OCI-LY3 (cell line): Measurements from ENCODE around the gene PCSK6.
"Not testable (repeated sequence)": the region's sequence is repeated elsewhere in the genome, so short reads cannot be mapped to it uniquely, and the experiment has no call there.

Experiments
- H2AFZ ChIP-seq: fragments of 200-600, 300-600 bp; shearing (Covaris generic); 2 replicates; pipeline ENCODE4 v1.6.0; 2014; ENCODE audit warnings: antibody characterized with exemption, low read depth, low read length
- H3K27ac ChIP-seq: fragments of 200-600, 300-600 bp; sonication (generic); 2 replicates; pipeline ENCODE4 v1.5.1; 2014; ENCODE audit warnings: mild to moderate bottlenecking, low read length, moderate library complexity, mixed read lengths
- H3K27me3 ChIP-seq: fragments of 200-600, 300-600 bp; sonication (generic); 2 replicates; pipeline ENCODE4 v1.6.1; 2014; ENCODE audit warnings: low read depth, low read length, mixed read lengths
- H3K36me3 ChIP-seq: fragments of 200-600, 300-600 bp; sonication (generic); replicated peaks from 2 replicates; pipeline ENCODE3; 2014; ENCODE audit warnings: low read depth, low read length, mixed read lengths
- H3K4me1 ChIP-seq: fragments of 300-600, 200-600 bp; sonication (generic); 2 replicates; pipeline ENCODE4 v1.6.1; 2014; ENCODE audit warnings: low read length, mixed read lengths
- H3K4me2 ChIP-seq: fragments of 200-600, 300-600 bp; sonication (generic); 2 replicates; pipeline ENCODE4 v1.6.1; 2014; ENCODE audit warnings: low read length, mixed read lengths
- H3K4me3 ChIP-seq: fragments of 300-600, 200-600 bp; sonication (generic); 2 replicates; pipeline ENCODE4 v1.5.1; 2014; ENCODE audit warnings: antibody characterized with exemption, mild to moderate bottlenecking, low read length, moderate library complexity
- H3K79me2 ChIP-seq: fragments of 300-600, 200-600 bp; shearing (Covaris generic); 2 replicates; pipeline ENCODE4 v1.6.1; 2014; ENCODE audit warnings: mild to moderate bottlenecking, low read length, mixed read lengths
- H3K9ac ChIP-seq: fragments of 300-600, 200-600 bp; shearing (Covaris generic); 2 replicates; pipeline ENCODE4 v1.6.0; 2014; ENCODE audit warnings: mild to moderate bottlenecking, low read length, moderate library complexity
- H3K9me3 ChIP-seq: fragments of 200-600, 300-600 bp; shearing (Covaris generic); 2 replicates; pipeline ENCODE4 v1.6.1; 2014; ENCODE audit warnings: low read length, mixed read lengths; ENCODE audit not compliant: insufficient read depth
- H4K20me1 ChIP-seq: fragments of 200-600, 300-600 bp; sonication (generic); 2 replicates; pipeline ENCODE4 v1.6.1; 2016; ENCODE audit warnings: low read length, mixed read lengths; ENCODE audit not compliant: insufficient read depth
- CTCF ChIP-seq: fragments of 200-600, 300-600 bp; sonication (generic); IDR thresholded peaks from 2 replicates; pipeline ENCODE4 v1.5.1; 2014; ENCODE audit warnings: antibody characterized with exemption, low read length, low read depth
- EZH2phosphoT487 ChIP-seq: fragments of 200-600 bp; shearing (Covaris generic); IDR thresholded peaks from 2 replicates; pipeline ENCODE4 v1.6.1; 2018; ENCODE audit warnings: antibody characterized with exemption, mixed run types, low read depth

PCSK6 gene

DNA sequence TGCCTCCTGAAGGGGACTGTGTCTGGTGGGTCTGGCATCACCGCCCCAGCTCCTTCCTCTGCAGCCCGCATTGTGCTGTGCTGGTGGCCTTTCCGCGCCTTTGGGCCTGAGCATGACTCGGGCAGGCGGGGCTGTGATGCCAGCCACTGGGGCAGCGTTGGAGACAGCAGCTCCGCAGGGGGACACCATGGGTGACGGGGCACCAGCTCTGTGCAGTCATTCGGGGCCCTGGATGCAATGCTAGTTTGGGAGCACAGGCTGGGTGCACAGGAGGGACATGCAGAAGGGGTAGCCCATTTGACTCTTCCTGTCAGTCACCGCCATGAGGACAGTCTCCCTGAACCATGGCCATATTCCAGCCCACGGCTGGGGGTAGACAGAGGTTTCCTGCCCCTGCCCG is 110.6 kb downstream of the PCSK6 start:
- 0 out of 2 replicates have a peak, but pooled peaks cover 3% of the 10 kb centered on the region for H3K27me3 ChIP-seq
- no peaks in the 10 kb centered on the region for H4K20me1 ChIP-seq
- no peak overlapping the region for H3K9ac ChIP-seq
- no peak overlapping the region for H3K27ac ChIP-seq
- H3K9me3 ChIP-seq = no peaks in the 10 kb centered on the region
- TF ChIP-seq CTCF (no peak), EZH2phosphoT487 (no peak)
- no peaks in the 10 kb centered on the region for H3K4me1 ChIP-seq
- H3K4me3 ChIP-seq = no peak overlapping the region
- no peak overlapping the region for H2AFZ ChIP-seq
- no peak overlapping the region for H3K4me2 ChIP-seq
- H3K36me3 ChIP-seq = no peaks in the 10 kb centered on the region
- H3K79me2 ChIP-seq = no peaks in the 10 kb centered on the region

DNA sequence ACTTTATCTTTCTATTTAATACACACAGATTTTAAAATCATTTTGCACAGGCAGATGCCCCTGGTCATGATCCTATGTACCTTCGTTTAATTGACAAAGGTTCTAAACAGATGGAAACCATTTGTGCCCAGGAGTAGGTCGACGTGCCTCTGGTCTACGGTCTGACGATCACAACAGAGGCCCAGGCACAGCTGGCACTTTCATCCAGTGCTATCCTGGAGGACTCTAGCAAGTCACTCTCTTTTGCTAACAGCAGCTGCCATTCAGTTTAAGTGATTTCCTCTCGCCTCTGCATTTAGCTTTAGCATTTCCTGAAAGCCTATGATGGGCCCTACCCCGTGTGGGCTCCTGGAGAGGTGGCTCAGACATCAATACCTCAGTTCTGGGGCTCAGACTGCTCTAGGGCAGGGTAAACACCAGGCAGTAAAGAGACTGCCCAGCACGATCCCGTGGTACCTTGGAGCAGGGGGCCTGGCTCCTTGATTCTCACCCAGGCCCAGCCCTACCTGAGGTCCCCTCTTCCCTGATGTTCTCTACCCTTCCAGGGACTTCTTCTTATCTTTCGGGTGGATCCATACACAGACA is 111.2 kb downstream of the PCSK6 start:
- no peak overlapping the region for H2AFZ ChIP-seq
- no peaks in the 10 kb centered on the region for H4K20me1 ChIP-seq
- TF ChIP-seq CTCF (no peak), EZH2phosphoT487 (no peak)
- H3K9ac ChIP-seq = no peak overlapping the region
- no peaks in the 10 kb centered on the region for H3K36me3 ChIP-seq
- no peaks in the 10 kb centered on the region for H3K9me3 ChIP-seq
- H3K27me3 ChIP-seq = 0 out of 2 replicates have a peak, but pooled peaks cover 3% of the 10 kb centered on the region
- H3K27ac ChIP-seq = no peak overlapping the region
- no peak overlapping the region for H3K4me3 ChIP-seq
- no peak overlapping the region for H3K4me2 ChIP-seq
- no peaks in the 10 kb centered on the region for H3K79me2 ChIP-seq
- no peaks in the 10 kb centered on the region for H3K4me1 ChIP-seq

GRCh38 chr15:101376615-101377395 is 112.7 kb downstream of the PCSK6 start:
- Histone ChIP-seq H3K9ac (no peak overlapping the region), H3K27me3 (0 out of 2 replicates have a peak, but pooled peaks cover 3% of the 10 kb centered on the region), H2AFZ (no peak overlapping the region), H3K79me2 (no peaks in the 10 kb centered on the region), H3K9me3 (no peaks in the 10 kb centered on the region), H3K4me3 (no peak overlapping the region), H3K27ac (no peak overlapping the region), H3K4me2 (no peak overlapping the region), H3K36me3 (no peaks in the 10 kb centered on the region), H3K4me1 (no peaks in the 10 kb centered on the region), H4K20me1 (no peaks in the 10 kb centered on the region)
- TF ChIP-seq EZH2phosphoT487 = no peak
- no peak for TF ChIP-seq CTCF

- not testable (repeated sequence) for H3K9ac ChIP-seq, H3K9me3 ChIP-seq, H2AFZ ChIP-seq, H3K4me2 ChIP-seq, H3K27ac ChIP-seq, H4K20me1 ChIP-seq, H3K79me2 ChIP-seq, H3K4me1 ChIP-seq, H3K27me3 ChIP-seq, H3K36me3 ChIP-seq, H3K4me3 ChIP-seq
These were observed 114.5 kb downstream of the PCSK6 start for GRCh38 chr15:101375006-101375405.
